Activated T-helper 1 cell treated with anti-CD3 and anti-CD28 coated beads, Interleukin-12 subunit alpha, Interleukin-12 subunit beta, Interleukin-2, Interleukin-4 antibody, amounts not matched to agents 30 ng/mL and 10 ng/mL and 1 ng/mL, durations not matched to agents 14 hours and 24 hours and 36 hours (primary cell): ENCODE results near the gene KRTCAP3. TPM values are rescaled to one million over a fixed set of nuclear protein-coding genes. Genes with fewer than 3 reads are reported as not detected.
"Not testable (repeated sequence)": the region's sequence is repeated elsewhere in the genome, so short reads cannot be mapped to it uniquely, and the experiment has no call there.

Experiments
- DNase-seq: peaks from one replicate; pipeline ENCODE4 v3.0.0; 2021; ENCODE audit warnings: low spot score
- H3K27ac Mint-ChIP-seq: one replicate; pipeline ENCODE4 v1.8.0; 2021; ENCODE audit warnings: mild to moderate bottlenecking, mixed read lengths
- H3K27me3 Mint-ChIP-seq: one replicate; pipeline ENCODE4 v1.8.0; 2022; ENCODE audit warnings: mild to moderate bottlenecking, moderate library complexity, mixed read lengths; ENCODE audit not compliant: insufficient read depth
- H3K36me3 Mint-ChIP-seq: one replicate; pipeline ENCODE4 v1.8.0; 2021; ENCODE audit warnings: low read depth, mixed read lengths
- H3K4me1 Mint-ChIP-seq: one replicate; pipeline ENCODE4 v1.8.0; 2021; ENCODE audit warnings: low read depth, mixed read lengths
- H3K4me3 Mint-ChIP-seq: one replicate; pipeline ENCODE4 v1.8.0; 2021; ENCODE audit warnings: mild to moderate bottlenecking, moderate library complexity, mixed read lengths
- H3K9me3 Mint-ChIP-seq: one replicate; pipeline ENCODE4 v1.8.0; 2021; ENCODE audit warnings: mixed read lengths
- intact Hi-C: fragments of 100-400 bp; cut with micrococcal nuclease; formaldehyde crosslinking; loops from one replicate; pipeline ENCODE4 v1.15.1; 2024
- total RNA-seq: library from RNA; stranded (reverse); gene quantifications from 2 replicates; pipeline ENCODE4 v1.2.3, GENCODE V29; 2022

Gene KRTCAP3
- total RNA-seq, 1 donor from 2014 or later = 3.5 TPM

DNA sequence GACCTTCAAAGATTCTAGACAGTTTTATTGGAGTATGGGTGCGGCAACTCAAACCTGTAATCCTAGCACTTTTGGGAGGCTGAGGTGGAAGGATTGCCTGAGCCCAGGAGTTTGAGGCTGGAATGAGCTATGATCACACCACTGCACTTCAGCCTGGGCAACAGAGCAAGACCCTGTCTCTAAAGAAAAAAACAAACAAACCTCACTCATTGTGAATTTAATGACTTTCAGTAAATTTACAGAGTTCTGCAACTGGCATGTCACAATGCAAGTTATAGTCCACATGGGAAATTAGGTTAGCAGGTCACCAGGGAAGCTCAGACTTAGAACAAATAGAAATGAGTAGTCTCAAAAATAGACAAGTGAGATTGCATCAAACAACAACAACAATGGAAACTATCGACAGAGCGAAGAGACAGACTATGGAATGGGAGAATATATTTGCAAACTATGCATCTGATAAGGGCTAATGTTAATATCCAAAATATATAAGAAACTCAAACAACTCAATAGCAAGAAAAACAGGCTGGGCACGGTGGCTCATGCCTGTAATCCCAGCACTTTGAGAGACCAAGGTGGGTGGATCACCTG, 20.4 kb upstream of the KRTCAP3 start:
- intact Hi-C loops = no loop called here
- Mint-ChIP-seq H3K4me1 (no peaks in the 10 kb centered on the region), H3K36me3 (no peaks in the 10 kb centered on the region), H3K27me3 (peaks cover 4% of the 10 kb centered on the region), H3K9me3 (no peaks in the 10 kb centered on the region), H3K27ac (no peak overlapping the region), H3K4me3 (no peak overlapping the region)
- DNase-seq = no peak

DNA sequence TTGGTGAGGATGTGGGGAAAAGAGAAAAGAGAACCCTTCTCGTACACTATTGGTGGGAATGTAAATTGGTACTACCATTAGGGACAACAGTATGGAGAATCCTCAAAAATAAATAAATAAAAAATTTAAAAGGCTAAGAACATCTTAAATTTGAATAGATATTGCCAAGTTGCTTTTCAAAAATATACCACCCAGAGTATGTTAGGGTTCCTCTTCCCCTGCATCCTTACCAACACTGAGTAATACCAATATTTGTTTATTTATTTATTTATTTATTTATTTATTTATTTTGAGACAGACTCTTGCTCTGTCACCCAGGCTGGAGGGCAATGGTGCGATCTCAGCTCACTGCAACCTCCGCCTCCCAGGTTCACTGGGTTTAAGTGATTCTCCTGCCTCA, 19.2 kb upstream of the KRTCAP3 start:
- intact Hi-C loops = no loop called here

DNA sequence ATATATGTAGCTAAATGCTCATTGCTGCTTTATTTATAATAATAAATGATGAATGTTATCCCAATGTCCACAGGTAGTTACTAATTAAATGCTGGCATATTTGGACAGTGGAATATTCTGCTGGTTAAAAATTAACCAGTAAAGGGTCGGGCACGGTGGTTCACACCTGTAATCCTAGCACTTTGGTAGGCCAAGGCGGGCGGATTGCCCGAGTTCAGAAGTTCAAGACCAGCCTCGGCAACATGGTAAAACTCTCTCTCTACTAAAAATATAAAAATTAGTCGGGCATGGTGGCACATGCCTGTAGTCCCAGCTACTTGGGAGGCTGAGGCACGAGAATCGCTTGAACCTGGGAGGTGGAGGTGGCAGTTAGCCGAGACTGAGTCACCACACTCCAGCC, 17.1 kb upstream of the KRTCAP3 start:
- not testable (repeated sequence) for DNase-seq, H3K4me3 Mint-ChIP-seq, H3K9me3 Mint-ChIP-seq, H3K36me3 Mint-ChIP-seq, H3K27ac Mint-ChIP-seq, H3K27me3 Mint-ChIP-seq
- H3K4me1 Mint-ChIP-seq = peaks cover 17% of the 10 kb centered on the region
- intact Hi-C loops = loop anchor here (5.0 kb wide), 1 partner anchor 353 kb away; the partner anchor contains the start of gene OST4

More for the DNA sequence above, 19.2 kb upstream of the KRTCAP3 start:
- Mint-ChIP-seq H3K36me3 (no peaks in the 10 kb centered on the region), H3K9me3 (no peaks in the 10 kb centered on the region), H3K4me3 (no peak overlapping the region), H3K4me1 (peaks cover 6% of the 10 kb centered on the region), H3K27ac (no peak overlapping the region), H3K27me3 (peaks cover 4% of the 10 kb centered on the region)
- DNase-seq = no peak

GRCh38 chr2:27427863-27428212, 14.3 kb upstream of the KRTCAP3 start:
- Mint-ChIP-seq H3K4me1 (peaks cover 32% of the 10 kb centered on the region), H3K36me3 (peaks cover 6% of the 10 kb centered on the region), H3K9me3 (no peaks in the 10 kb centered on the region), H3K27me3 (no peaks in the 10 kb centered on the region), H3K27ac (peak overlapping the region; percentile 97), H3K4me3 (peak overlapping the region; percentile 97)
- intact Hi-C loops = loop anchor here (1.0 to 5.0 kb wide), 10 partner anchors 19 to 356 kb away; partner anchors contain the start of genes CCDC121, EIF2B4, GPN1 and GTF3C2
- no peak for DNase-seq

DNA sequence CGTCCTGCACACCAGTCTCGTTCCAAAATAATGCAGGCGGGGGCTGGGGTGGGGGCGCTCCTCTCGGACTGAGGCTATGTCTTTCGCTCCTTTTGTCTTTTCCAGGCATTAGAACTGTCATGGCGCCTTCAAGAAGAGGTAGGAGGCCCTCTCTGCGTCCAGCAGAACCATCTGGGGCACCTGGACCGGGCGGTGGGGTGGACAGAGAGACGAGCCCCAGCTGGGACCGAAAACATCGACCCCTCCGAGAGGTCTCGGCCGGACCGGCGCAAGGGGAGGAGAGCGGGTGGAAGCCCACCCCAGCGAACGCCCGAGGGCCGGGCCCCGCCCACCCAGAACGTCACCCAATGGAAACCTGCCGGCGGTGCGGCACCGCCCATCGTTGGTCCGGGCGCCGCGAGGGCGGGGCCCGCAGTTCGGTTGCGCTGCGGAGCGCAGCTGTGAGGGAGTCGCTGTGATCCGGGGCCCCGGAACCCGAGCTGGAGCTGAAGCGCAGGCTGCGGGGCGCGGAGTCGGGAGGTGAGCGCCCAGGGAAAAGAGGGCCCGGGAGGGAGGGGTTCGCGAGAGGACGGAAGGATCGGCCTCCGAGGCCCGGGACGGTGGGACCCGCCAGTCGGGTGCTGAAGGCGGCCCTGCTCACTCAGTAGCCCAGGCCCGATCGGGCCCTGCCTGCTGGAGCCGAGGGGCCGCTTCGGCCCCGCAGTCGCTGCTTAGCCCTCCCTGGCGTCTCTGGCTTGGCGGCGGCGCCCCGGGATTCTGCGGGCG, 13.8 kb upstream of the KRTCAP3 start, which contains the start of gene NRBP1:
TSS of gene NRBP1 (plus strand) at position 419 of the 765 bp plus-strand sequence. CDS start 4,643 bp downstream, outside the sequence.
- peak; percentile 93 for DNase-seq
- Mint-ChIP-seq H3K4me1 (peaks cover 37% of the 10 kb centered on the region), H3K36me3 (peaks cover 10% of the 10 kb centered on the region), H3K9me3 (no peaks in the 10 kb centered on the region), H3K27me3 (no peaks in the 10 kb centered on the region), H3K4me3 (peak within 1 kb of the TSS; percentile 97), H3K27ac (peak within 1 kb of the TSS; percentile 97)
- intact Hi-C loops = loop anchor here (1.0 to 5.0 kb wide), 10 partner anchors 19 to 356 kb away; partner anchors contain the start of genes CCDC121, EIF2B4, GPN1 and GTF3C2

DNA sequence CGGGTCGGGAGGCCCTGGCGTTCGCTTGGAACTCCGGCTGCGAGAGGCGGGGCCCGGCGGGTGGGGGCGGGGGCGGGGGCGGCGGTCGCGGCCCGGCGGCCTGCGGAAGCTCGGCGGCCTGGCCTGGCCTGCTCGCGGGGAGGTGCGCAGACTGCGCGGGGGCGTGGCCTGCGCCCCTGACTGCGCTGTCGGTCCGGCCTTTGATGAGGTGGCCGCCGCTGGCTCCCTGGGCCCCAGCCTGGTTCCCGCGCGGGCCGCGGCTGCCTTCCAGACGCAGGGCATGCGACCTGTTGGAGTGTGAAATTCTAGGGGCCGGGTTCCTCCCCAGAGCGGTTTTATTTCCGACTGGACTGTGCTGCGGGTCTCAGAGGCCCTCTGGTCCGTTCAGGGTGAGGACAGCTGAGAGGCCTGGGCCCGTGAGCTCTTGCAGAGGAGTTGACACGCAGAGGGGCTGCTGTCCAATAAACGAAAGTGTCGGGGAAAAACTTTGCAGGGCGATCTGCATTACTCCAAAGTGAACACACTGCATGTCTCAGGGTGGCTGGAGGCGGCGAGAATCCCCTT, 13.1 kb upstream of the KRTCAP3 start:
- H3K36me3 Mint-ChIP-seq = peaks cover 16% of the 10 kb centered on the region
- peaks cover 43% of the 10 kb centered on the region for H3K4me1 Mint-ChIP-seq
- peak overlapping the region; percentile 97 for H3K4me3 Mint-ChIP-seq
- H3K27me3 Mint-ChIP-seq = no peaks in the 10 kb centered on the region
- intact Hi-C loops = loop anchor here (1.0 to 5.0 kb wide), 10 partner anchors 20 to 357 kb away; partner anchors contain the start of genes CCDC121, EIF2B4, GPN1 and GTF3C2
- DNase-seq = peak; percentile 76
- peak overlapping the region; percentile 97 for H3K27ac Mint-ChIP-seq
- H3K9me3 Mint-ChIP-seq = no peaks in the 10 kb centered on the region

- Mint-ChIP-seq H3K36me3 (peaks cover 38% of the 10 kb centered on the region), H3K9me3 (no peaks in the 10 kb centered on the region), H3K27me3 (no peaks in the 10 kb centered on the region), H3K27ac (peak overlapping the region; percentile 93), H3K4me3 (peak overlapping the region; percentile 80), H3K4me1 (peaks cover 43% of the 10 kb centered on the region)
- peak; percentile 32 for DNase-seq
- intact Hi-C loops = loop anchor here (2.0 kb wide), 1 partner anchor 109 kb away; the partner anchor contains the start of gene MPV17
Observed at GRCh38 chr2:27431395-27431794, 10.8 kb upstream of the KRTCAP3 start.

DNA sequence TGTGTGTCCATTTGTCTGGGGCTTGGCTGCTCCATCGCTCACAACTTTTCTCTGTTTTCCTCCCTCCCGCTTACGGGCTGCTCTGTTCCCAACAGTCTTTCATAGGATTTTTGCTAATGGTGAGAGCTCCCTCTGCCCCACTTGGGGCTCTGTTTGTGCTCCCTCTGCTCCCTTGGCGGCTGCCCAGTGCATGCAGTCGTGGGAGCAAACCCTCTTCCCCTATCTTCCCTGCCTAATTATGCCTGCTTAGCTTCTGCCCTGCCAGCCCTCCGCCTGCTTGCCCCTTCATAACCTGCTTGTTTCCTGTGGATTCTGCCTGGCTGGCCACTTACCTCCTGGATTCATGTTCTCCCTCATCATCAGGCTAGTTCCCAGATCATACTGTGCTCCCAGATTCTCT, 6.6 kb upstream of the KRTCAP3 start:
- DNase-seq = no peak
- intact Hi-C loops = no loop called here
- Mint-ChIP-seq H3K27me3 (no peaks in the 10 kb centered on the region), H3K9me3 (no peaks in the 10 kb centered on the region), H3K27ac (no peak overlapping the region), H3K36me3 (peaks cover 63% of the 10 kb centered on the region), H3K4me1 (peaks cover 20% of the 10 kb centered on the region), H3K4me3 (no peak overlapping the region)

- Mint-ChIP-seq H3K9me3 (no peaks in the 10 kb centered on the region), H3K4me3 (no peak overlapping the region), H3K36me3 (peaks cover 49% of the 10 kb centered on the region), H3K27me3 (no peaks in the 10 kb centered on the region), H3K4me1 (peaks cover 8% of the 10 kb centered on the region), H3K27ac (no peak overlapping the region)
- no peak for DNase-seq
- intact Hi-C loops = no loop called here
Observed at GRCh38 chr2:27441226-27441926, 805 bp upstream of the KRTCAP3 start.

DNA sequence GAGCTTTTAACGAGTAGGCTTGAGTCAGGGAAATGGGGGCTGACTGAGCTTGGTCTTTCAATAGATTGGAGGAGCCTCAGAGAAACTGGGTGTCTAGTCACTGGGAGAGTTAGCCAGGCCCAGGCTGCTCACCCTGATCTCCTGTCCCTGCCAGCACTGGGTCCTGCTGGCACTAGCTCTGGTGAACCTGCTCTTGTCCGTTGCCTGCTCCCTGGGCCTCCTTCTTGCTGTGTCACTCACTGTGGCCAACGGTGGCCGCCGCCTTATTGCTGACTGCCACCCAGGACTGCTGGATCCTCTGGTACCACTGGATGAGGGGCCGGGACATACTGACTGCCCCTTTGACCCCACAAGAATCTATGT, 720 bp downstream of the KRTCAP3 start:
- Mint-ChIP-seq H3K27ac (no peak overlapping the region), H3K36me3 (peaks cover 44% of the 10 kb centered on the region), H3K4me3 (no peak overlapping the region), H3K9me3 (no peaks in the 10 kb centered on the region), H3K27me3 (no peaks in the 10 kb centered on the region), H3K4me1 (peaks cover 8% of the 10 kb centered on the region)
- no peak for DNase-seq
- intact Hi-C loops = no loop called here

DNA sequence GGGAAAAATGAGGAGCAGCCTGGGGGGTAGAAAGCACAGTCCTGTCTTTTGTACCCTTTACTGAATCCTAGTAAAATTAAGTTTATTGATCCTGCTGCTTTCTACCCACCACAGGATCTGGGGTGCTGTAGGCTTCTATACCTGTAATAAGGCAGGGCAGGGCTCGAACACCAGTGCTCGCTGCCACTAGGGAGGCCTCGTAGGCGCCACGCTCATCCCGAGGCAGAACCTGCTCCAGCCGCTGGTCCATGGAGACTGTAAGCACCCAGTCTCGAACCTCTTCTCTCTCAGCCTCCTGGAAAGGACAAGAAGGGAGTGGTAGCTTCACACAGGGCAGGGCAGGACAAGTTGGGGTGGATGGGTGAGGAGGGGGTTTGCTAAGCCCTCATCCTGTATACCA, 3.0 kb downstream of the KRTCAP3 start:
- Mint-ChIP-seq H3K36me3 (peaks cover 36% of the 10 kb centered on the region), H3K9me3 (no peaks in the 10 kb centered on the region), H3K27me3 (no peaks in the 10 kb centered on the region), H3K4me3 (no peak overlapping the region), H3K4me1 (peaks cover 8% of the 10 kb centered on the region), H3K27ac (no peak overlapping the region)
- intact Hi-C loops = no loop called here
- DNase-seq = no peak

DNA sequence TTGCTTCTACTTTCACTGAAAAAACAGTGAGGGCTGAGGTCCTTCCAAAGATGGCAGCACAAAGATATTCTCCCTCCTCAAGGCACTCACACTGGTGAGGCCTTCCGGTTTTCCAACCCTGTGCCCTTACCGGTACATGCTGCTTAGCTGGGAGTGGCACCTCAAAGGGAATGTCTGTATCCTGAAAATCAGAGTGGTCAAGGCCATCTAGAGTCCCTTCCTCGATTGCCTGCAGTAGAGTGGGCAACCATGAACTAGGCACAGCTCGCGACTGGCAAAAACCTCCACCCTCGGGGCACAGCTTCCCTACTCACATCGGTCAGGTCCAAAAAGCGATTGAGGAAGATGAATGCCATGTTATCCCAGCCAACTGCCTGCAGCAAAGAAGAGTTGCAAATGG, 3.4 kb downstream of the KRTCAP3 start:
- Mint-ChIP-seq H3K4me3 (no peak overlapping the region), H3K27ac (no peak overlapping the region), H3K9me3 (no peaks in the 10 kb centered on the region), H3K27me3 (no peaks in the 10 kb centered on the region), H3K4me1 (peaks cover 8% of the 10 kb centered on the region), H3K36me3 (peaks cover 31% of the 10 kb centered on the region)
- DNase-seq = no peak
- intact Hi-C loops = no loop called here
